HG03460 (cell line): ENCODE results near the gene CNPY1.

Experiments used
- ATAC-seq: cut with Tn5 transposase; IDR thresholded peaks from one replicate; pipeline ENCODE4 v1.9.1; 2021; ENCODE audit not compliant: unreplicated experiment

CNPY1 gene

GRCh38 chr7:155490697-155491628 lies 55.4 kb downstream of the CNPY1 start:
- peak; percentile 96 for ATAC-seq

GRCh38 chr7:155489862-155490696 lies 56.3 kb downstream of the CNPY1 start:
- no peak for ATAC-seq

- no peak for ATAC-seq
Observed at GRCh38 chr7:155489158-155489840, 57.1 kb downstream of the CNPY1 start.

GRCh38 chr7:155488483-155489127 lies 57.8 kb downstream of the CNPY1 start:
- ATAC-seq: no peak

- no peak for ATAC-seq
Observed at GRCh38 chr7:155487509-155488482, 58.6 kb downstream of the CNPY1 start.

- ATAC-seq: no peak
Observed at GRCh38 chr7:155486783-155487508, 59.4 kb downstream of the CNPY1 start.

- ATAC-seq: no peak
Observed at GRCh38 chr7:155484483-155485399, 61.6 kb downstream of the CNPY1 start.

GRCh38 chr7:155483868-155484325 lies 62.5 kb downstream of the CNPY1 start:
- ATAC-seq: no peak

- ATAC-seq: no peak
Observed at GRCh38 chr7:155483245-155483644, 63.1 kb downstream of the CNPY1 start.

- peak; percentile 59 for ATAC-seq
Observed at GRCh38 chr7:155482511-155483183, 63.7 kb downstream of the CNPY1 start.

GRCh38 chr7:155481764-155482163 lies 64.6 kb downstream of the CNPY1 start:
- ATAC-seq: no peak

- peak; percentile 93 for ATAC-seq
Observed at GRCh38 chr7:155477476-155477875, 68.9 kb downstream of the CNPY1 start.

GRCh38 chr7:155471718-155472117 lies 74.6 kb downstream of the CNPY1 start:
- no peak for ATAC-seq

- no peak for ATAC-seq
Observed at GRCh38 chr7:155470686-155471638, 75.4 kb downstream of the CNPY1 start.

GRCh38 chr7:155470186-155470487 lies 76.2 kb downstream of the CNPY1 start:
- no peak for ATAC-seq
